ENCODE data around the gene SMCO3.
"Not testable (repeated sequence)": the region's sequence is repeated elsewhere in the genome, so short reads cannot be mapped to it uniquely, and the experiment has no call there.

Gene SMCO3

GRCh38 chr12:14774074-14774905, 39.7 kb downstream of the SMCO3 start:
- DNase-seq: peak; percentile 31

GRCh38 chr12:14773685-14774073, 40.3 kb downstream of the SMCO3 start:
- no peak for DNase-seq

GRCh38 chr12:14772946-14773345, 41.0 kb downstream of the SMCO3 start:
- DNase-seq: no peak

- DNase-seq: no peak
These were observed 42.3 kb downstream of the SMCO3 start for GRCh38 chr12:14771651-14772137.

GRCh38 chr12:14770496-14771461, 43.2 kb downstream of the SMCO3 start:
- DNase-seq: peak; percentile 87

- DNase-seq: peak; percentile 92
These were observed 44.0 kb downstream of the SMCO3 start for GRCh38 chr12:14769969-14770495.

- no peak for DNase-seq
These were observed 44.5 kb downstream of the SMCO3 start for GRCh38 chr12:14769466-14769968.

GRCh38 chr12:14768823-14769405, 45.1 kb downstream of the SMCO3 start:
- DNase-seq: no peak

GRCh38 chr12:14767617-14768016, 46.4 kb downstream of the SMCO3 start:
- no peak for DNase-seq

- DNase-seq: no peak
These were observed 47.2 kb downstream of the SMCO3 start for GRCh38 chr12:14766649-14767215.

GRCh38 chr12:14766020-14766419, 48.0 kb downstream of the SMCO3 start:
- not testable (repeated sequence) for DNase-seq

- DNase-seq: no peak
These were observed 48.6 kb downstream of the SMCO3 start for GRCh38 chr12:14765398-14765797.

- not testable (repeated sequence) for DNase-seq
These were observed 54.2 kb downstream of the SMCO3 start for GRCh38 chr12:14759711-14760280.

GRCh38 chr12:14756334-14757143, 57.4 kb downstream of the SMCO3 start:
- no peak for DNase-seq
